HG03439 (cell line): ENCODE results near the gene SRMS.

ENCODE experiments used
- ATAC-seq: cut with Tn5 transposase; IDR thresholded peaks from one replicate; pipeline ENCODE4 v1.9.1; 2021; ENCODE audit warnings: mild to moderate bottlenecking, moderate library complexity; ENCODE audit not compliant: unreplicated experiment

Gene SRMS, protein sequence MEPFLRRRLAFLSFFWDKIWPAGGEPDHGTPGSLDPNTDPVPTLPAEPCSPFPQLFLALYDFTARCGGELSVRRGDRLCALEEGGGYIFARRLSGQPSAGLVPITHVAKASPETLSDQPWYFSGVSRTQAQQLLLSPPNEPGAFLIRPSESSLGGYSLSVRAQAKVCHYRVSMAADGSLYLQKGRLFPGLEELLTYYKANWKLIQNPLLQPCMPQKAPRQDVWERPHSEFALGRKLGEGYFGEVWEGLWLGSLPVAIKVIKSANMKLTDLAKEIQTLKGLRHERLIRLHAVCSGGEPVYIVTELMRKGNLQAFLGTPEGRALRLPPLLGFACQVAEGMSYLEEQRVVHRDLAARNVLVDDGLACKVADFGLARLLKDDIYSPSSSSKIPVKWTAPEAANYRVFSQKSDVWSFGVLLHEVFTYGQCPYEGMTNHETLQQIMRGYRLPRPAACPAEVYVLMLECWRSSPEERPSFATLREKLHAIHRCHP

DNA sequence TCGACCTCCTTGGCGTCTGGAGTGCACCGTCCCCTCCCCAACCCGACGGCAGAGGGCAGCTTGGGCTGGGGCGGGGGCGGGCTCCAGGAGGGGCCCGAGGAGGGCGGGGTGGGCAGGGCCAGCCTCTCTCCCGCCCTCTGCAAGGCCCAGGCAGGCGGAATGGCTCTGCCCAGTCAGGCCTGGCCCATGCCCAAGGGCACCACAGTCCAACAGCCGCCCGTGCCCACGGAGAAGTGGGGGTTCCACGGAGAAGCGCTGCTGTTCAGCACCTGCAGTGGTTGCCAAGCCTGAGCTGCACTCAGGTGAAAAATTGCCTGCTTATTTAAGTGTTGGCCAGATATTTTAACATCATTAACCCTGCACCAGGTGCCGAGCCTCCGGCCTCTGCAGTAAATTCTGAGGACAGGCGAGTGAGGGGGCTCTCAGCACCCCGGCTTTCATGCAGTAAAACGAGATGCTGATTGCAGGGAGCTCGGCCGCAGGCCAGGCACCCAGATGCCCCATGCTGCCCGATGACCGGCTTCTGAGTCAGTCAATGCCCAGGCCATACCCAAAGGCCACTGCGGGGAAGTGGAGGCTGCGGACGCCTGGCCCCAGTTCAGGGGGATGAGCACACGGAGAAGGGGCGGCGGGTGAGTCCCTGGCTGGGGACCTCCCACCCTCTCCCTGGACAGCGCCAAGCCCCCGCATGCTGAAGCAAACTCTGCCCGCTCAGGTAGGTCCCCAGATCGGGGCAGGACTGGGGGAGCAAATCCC, at the start of gene SRMS:
Gene SRMS, minus strand, starts transcription at position 25 of the 756 bp plus-strand sequence. CDS start 286 bp downstream, outside the sequence.
- ATAC-seq: no peak

- ATAC-seq: no peak
Observed at GRCh38 chr20:63596423-63596822, 48.9 kb upstream of the SRMS start.

DNA sequence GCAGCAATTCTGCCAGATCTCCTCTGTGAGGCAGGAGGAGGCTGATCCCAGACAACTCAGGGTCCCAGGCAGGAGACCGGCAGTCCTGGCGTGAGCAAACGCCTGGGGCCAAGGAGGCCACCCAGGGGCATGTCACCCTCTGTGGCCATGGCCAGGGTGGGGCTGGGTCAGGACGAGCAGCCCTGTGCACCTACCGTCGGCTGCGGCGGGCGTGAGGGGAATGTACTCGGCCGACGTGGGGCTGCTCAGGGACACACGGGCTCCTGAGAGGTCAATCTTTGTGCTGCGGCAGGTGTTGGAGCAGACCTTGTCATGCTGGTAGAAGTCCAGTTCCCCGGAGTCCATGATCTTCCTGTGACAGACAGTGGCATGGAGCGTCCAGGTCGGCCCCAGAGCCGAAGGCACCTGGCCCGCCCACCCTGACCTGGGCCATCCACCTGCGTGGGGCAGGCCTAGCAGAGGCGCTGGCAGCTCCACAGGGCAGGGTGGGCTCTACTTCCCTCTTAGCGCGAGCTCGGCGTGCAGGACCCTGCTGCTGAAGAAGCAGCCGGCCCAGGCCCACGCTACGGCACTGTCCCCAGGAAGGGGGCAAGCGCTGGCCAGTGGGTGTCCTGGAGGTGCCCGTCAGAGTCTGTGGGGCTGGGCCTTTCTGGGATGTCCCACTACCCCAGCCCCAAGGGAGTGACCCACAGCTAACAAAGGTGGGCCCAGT, 48.0 kb upstream of the SRMS start:
- ATAC-seq: no peak

- no peak for ATAC-seq
Observed at GRCh38 chr20:63594043-63594561, 46.6 kb upstream of the SRMS start.

DNA sequence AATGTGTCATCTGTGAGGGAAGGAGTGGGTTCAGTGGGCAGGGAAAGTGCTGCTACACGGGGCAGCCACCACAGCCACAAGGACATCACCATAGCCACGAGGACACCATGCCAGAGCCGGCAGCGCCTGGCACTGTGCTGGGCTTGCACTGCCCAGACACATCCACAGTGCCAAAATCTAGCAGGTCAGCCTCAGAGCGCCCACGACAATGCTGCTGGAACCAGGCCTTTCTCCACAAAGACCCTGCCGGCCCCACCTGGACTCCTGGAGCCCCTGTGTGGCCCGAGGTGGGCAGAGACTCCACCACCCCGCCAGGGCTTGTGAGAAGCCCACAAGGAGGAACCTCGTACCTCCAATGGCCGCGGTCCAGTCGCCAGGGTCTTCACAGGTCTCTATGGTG, 45.1 kb upstream of the SRMS start:
- ATAC-seq: no peak

DNA sequence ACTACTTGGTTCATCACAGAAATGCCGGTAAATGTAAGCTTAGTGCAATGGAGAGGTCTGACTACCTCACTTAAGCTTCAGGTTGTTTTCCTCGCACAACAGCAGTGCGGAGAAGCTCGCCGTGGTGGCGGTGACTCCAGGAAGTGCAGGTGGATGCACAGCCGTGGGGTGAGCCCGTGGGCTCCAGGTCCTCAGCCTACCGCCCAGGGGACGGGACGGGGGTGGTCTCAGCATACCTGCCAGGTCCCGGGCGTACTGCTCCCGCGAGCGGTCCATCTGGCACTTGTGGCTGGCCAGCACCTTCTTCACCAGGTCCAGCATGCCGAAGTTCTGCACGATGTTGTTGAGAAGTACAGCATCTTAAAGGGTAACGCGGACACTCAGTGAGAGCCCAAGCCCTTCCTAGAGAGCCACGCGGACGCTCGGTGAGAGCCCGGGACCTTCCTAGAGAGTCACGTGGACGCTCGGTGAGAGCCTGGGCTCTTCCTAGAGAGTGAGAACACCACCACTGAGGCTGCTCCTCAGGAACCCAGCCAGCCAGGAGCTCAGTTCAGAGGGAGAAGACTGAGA, 44.3 kb upstream of the SRMS start:
- ATAC-seq: no peak

- no peak for ATAC-seq
Observed at GRCh38 chr20:63591147-63591533, 43.6 kb upstream of the SRMS start.

GRCh38 chr20:63590218-63591146, 42.9 kb upstream of the SRMS start:
- ATAC-seq: no peak

GRCh38 chr20:63589261-63590217, 42.0 kb upstream of the SRMS start:
- ATAC-seq: no peak

- no peak for ATAC-seq
Observed at GRCh38 chr20:63588641-63589041, 41.1 kb upstream of the SRMS start.

GRCh38 chr20:63587776-63588591, 40.4 kb upstream of the SRMS start:
- ATAC-seq: no peak

- no peak for ATAC-seq
Observed at GRCh38 chr20:63587256-63587655, 39.7 kb upstream of the SRMS start.

DNA sequence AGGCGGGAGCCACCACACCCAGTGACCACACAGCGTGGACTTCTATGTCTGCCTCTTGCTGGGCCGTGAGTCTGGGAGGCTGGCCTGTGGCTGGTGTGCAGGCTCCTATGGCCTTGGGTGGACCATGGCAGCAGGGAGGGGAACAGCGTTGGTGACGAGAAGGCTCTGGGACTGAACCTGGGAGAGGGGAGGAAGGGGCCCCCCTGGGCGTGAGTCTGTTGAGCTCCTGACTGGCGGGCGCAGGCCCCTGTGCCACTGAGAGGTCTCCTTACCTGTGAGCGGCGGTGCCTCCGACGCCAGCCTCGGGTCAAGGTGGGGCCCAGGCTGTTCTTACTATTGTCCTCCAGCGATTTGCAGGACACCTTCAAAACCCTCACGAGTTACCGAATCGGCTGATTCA, 39.2 kb upstream of the SRMS start:
- no peak for ATAC-seq

GRCh38 chr20:63585616-63586565, 38.3 kb upstream of the SRMS start:
- ATAC-seq: no peak

- no peak for ATAC-seq
Observed at GRCh38 chr20:63582382-63583063, 35.0 kb upstream of the SRMS start.

DNA sequence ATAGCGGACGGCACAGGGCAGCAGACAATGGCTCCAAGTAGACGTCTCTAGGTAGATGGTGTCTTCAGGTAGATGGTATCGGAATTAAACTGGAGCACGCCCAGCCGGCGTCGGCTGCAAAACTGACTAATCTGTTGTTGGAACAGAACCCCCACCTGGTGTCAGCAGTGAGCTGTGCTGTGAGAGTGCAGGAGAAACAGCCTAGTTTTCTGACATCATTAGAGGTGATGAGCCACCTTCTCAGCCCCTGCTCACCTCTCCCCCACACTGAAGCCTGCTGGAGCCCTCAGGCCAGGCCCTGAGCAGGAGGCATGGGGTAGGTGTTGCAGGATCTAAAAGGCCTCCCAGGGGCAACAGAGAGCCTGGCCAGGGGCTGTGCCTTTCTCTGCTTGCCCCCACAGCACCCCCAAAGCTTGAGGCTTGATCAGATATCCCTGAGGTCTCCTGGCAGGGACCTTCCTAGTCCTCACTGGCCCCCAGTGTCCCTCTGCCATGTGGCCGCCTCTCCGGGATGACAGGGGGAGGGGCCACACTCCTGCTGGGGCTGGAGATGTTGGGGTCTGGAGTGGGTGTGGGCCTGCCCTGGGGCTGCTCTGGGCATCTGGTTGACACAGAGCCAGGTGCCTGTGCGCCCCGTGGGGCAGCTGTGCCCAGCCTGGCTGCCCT, 33.4 kb upstream of the SRMS start:
- no peak for ATAC-seq
